Liver (tissue), 3 donors: ENCODE data around the gene GRK3.
"Not testable (repeated sequence)": the region's sequence is repeated elsewhere in the genome, so short reads cannot be mapped to it uniquely, and the experiment has no call there.

Experiments
- RAD21 ChIP-seq, 2 donors: IDR thresholded peaks; 2 replicates each; pipeline ENCODE4 v1.6.1; 2016; ENCODE audit warnings: antibody characterized with exemption in 2 of 2, mild to moderate bottlenecking in 2 of 2
- REST ChIP-seq: IDR thresholded peaks from 2 replicates; pipeline ENCODE4 v1.6.1; 2016; ENCODE audit warnings: antibody characterized with exemption, mild to moderate bottlenecking
- SP1 ChIP-seq: IDR thresholded peaks from 2 replicates; pipeline ENCODE4 v1.6.1; 2018; ENCODE audit warnings: antibody characterized with exemption, mild to moderate bottlenecking
- YY1 ChIP-seq: IDR thresholded peaks from 2 replicates; pipeline ENCODE4 v1.6.1; 2016; ENCODE audit warnings: antibody characterized with exemption, mild to moderate bottlenecking
- TF ChIP-seq, protein P1 (sequence below): fragments of 150-350 bp; IDR thresholded peaks from 2 replicates; pipeline ENCODE4 v1.5.1; 2017; ENCODE audit warnings: improper control_type of control experiment, low read depth, low read length; ENCODE audit not compliant: missing input control
- donor health status: healthy.
- donor health status: healthy.

DNA sequence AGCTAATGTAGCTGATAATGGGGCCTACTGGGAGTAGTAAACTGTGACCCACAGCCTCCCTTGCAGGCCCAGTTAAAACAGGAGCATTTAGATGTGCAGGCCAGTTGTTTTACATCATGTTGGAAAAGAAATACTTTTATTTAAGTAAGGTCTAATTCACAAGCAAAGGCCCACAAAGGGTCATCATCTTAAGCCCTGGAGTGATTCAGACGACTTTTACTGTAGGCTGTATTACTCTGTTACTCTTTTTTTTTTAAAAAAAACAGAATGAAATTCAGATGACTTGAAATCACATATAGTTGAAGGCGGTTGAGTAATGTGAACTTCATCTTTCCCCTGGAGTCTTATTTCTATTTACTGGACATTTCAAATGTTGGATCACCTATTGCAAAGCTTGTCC, 3.6 kb downstream of the GRK3 start:
- TF ChIP-seq, protein P1, sequence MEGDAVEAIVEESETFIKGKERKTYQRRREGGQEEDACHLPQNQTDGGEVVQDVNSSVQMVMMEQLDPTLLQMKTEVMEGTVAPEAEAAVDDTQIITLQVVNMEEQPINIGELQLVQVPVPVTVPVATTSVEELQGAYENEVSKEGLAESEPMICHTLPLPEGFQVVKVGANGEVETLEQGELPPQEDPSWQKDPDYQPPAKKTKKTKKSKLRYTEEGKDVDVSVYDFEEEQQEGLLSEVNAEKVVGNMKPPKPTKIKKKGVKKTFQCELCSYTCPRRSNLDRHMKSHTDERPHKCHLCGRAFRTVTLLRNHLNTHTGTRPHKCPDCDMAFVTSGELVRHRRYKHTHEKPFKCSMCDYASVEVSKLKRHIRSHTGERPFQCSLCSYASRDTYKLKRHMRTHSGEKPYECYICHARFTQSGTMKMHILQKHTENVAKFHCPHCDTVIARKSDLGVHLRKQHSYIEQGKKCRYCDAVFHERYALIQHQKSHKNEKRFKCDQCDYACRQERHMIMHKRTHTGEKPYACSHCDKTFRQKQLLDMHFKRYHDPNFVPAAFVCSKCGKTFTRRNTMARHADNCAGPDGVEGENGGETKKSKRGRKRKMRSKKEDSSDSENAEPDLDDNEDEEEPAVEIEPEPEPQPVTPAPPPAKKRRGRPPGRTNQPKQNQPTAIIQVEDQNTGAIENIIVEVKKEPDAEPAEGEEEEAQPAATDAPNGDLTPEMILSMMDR = not testable (repeated sequence)
- not testable (repeated sequence) for TF ChIP-seq YY1; REST; RAD21 (IDR thresholded peaks at IDR 0.05); SP1
